Neural cell (in vitro differentiated cells): ENCODE measurements around the gene PLSCR4. TPM values are rescaled to one million over a fixed set of nuclear protein-coding genes. Genes with fewer than 3 reads are reported as not detected.

ENCODE experiments used
- H2AFZ ChIP-seq: fragments of 200-600, 300-800 bp; sonication (generic), shearing (Covaris generic); 2 replicates; pipeline ENCODE4 v1.6.0; 2014; ENCODE audit warnings: low read depth, mild to moderate bottlenecking, antibody characterized with exemption, low read length, moderate library complexity
- H3F3A ChIP-seq: fragments of 200-600 bp; shearing (Covaris generic); 2 replicates; pipeline ENCODE4 v1.6.1; 2016; ENCODE audit warnings: mild to moderate bottlenecking, moderate library complexity, mixed read lengths, antibody characterized with exemption, low read length; ENCODE audit not compliant: insufficient read depth, poor library complexity, severe bottlenecking
- H3K27ac ChIP-seq: fragments of 200-600, 300-800 bp; sonication (generic), shearing (Covaris generic); 2 replicates; pipeline ENCODE4 v1.5.1; 2014; ENCODE audit warnings: mild to moderate bottlenecking, low read length, moderate library complexity
- H3K27me3 ChIP-seq: fragments of 300-800, 200-600 bp; sonication (generic), shearing (Covaris generic); 2 replicates; pipeline ENCODE4 v1.6.0; 2014; ENCODE audit warnings: mild to moderate bottlenecking, low read depth, low read length, moderate library complexity; ENCODE audit not compliant: insufficient read depth
- H3K36me3 ChIP-seq: fragments of 300-800, 200-600 bp; sonication (generic), shearing (Covaris generic); 2 replicates; pipeline ENCODE4 v1.5.1; 2014; ENCODE audit warnings: mild to moderate bottlenecking, antibody characterized with exemption, low read length, moderate library complexity; ENCODE audit not compliant: insufficient read depth
- H3K4me2 ChIP-seq: fragments of 300-800, 200-600 bp; sonication (generic), shearing (Covaris generic); 2 replicates; pipeline ENCODE4 v1.6.0; 2014; ENCODE audit warnings: mild to moderate bottlenecking, low read length
- H3K4me3 ChIP-seq: fragments of 300-800, 200-600 bp; sonication (generic), shearing (Covaris generic); 2 replicates; pipeline ENCODE4 v1.5.1; 2014; ENCODE audit warnings: mild to moderate bottlenecking, low read length, moderate library complexity
- H3K79me2 ChIP-seq: fragments of 200-600 bp; shearing (Covaris generic); replicated peaks from 2 replicates; pipeline ENCODE4 v1.6.0; 2014; ENCODE audit warnings: mild to moderate bottlenecking, low read length, moderate library complexity; ENCODE audit not compliant: insufficient read depth
- H3K9ac ChIP-seq: fragments of 300-800, 200-600 bp; sonication (generic), shearing (Covaris generic); 2 replicates; pipeline ENCODE4 v1.6.1; 2016; ENCODE audit warnings: mild to moderate bottlenecking, low read length, mixed read lengths
- H3K9me2 ChIP-seq: fragments of 200-600 bp; shearing (Covaris generic); 2 replicates; pipeline ENCODE4 v1.6.1; 2016; ENCODE audit warnings: mild to moderate bottlenecking, low read length, mixed read lengths; ENCODE audit not compliant: insufficient read depth
- H3K9me3 ChIP-seq: fragments of 200-600, 300-800 bp; sonication (generic), shearing (Covaris generic); 2 replicates; pipeline ENCODE4 v1.6.1; 2016; ENCODE audit warnings: mild to moderate bottlenecking, mixed run types, low read length, moderate library complexity, mixed read lengths
- H4K20me1 ChIP-seq: fragments of 200-600 bp; shearing (Covaris generic); 2 replicates; pipeline ENCODE4 v1.6.1; 2016; ENCODE audit warnings: mild to moderate bottlenecking, mixed run types; ENCODE audit not compliant: insufficient read depth
- CTCF ChIP-seq: fragments of 450-650 bp; IDR thresholded peaks from 2 replicates; pipeline ENCODE4 v1.5.1; 2014; ENCODE audit warnings: antibody characterized with exemption, mild to moderate bottlenecking, moderate library complexity; ENCODE audit not compliant: poor library complexity, severe bottlenecking
- EP300 ChIP-seq: fragments of 450-650 bp; conservative IDR thresholded peaks from 2 replicates; pipeline ENCODE4 v1.6.1; 2014; ENCODE audit warnings: antibody characterized with exemption, mild to moderate bottlenecking, moderate library complexity; ENCODE audit not compliant: poor library complexity, severe bottlenecking
- EZH2 ChIP-seq: fragments of 200-600, 300-800 bp; shearing (Covaris generic), sonication (generic); IDR thresholded peaks from 2 replicates; pipeline ENCODE4 v1.6.1; 2014; ENCODE audit warnings: antibody characterized with exemption, low read length, borderline replicate concordance, mild to moderate bottlenecking; ENCODE audit not compliant: insufficient read depth, poor library complexity, severe bottlenecking
- MXI1 ChIP-seq: fragments of 450-650 bp; conservative IDR thresholded peaks from 2 replicates; pipeline ENCODE4 v1.6.1; 2014; ENCODE audit warnings: antibody characterized with exemption, mild to moderate bottlenecking; ENCODE audit not compliant: poor library complexity, severe bottlenecking
- POLR2AphosphoS5 ChIP-seq: IDR thresholded peaks from 2 replicates; pipeline ENCODE4 v1.6.1; 2012
- RAD21 ChIP-seq: fragments of 450-650 bp; conservative IDR thresholded peaks from 2 replicates; pipeline ENCODE4 v1.6.1; 2014; ENCODE audit warnings: antibody characterized with exemption, mild to moderate bottlenecking, moderate library complexity
- REST ChIP-seq: IDR thresholded peaks from 2 replicates; pipeline ENCODE4 v1.6.1; 2012; ENCODE audit warnings: borderline replicate concordance
- SMC3 ChIP-seq: fragments of 450-650 bp; conservative IDR thresholded peaks from 2 replicates; pipeline ENCODE4 v1.6.1; 2014; ENCODE audit warnings: antibody characterized with exemption, mild to moderate bottlenecking, moderate library complexity; ENCODE audit not compliant: poor library complexity
- TAF1 ChIP-seq: IDR thresholded peaks from 2 replicates; pipeline ENCODE4 v1.6.1; 2012; ENCODE audit warnings: low read depth
- polyA plus RNA-seq: library from polyadenylated mRNA; depleted of rRNA; stranded (reverse); fragments of >200 nt; gene quantifications from 2 replicates; pipeline ENCODE4 v1.2.3, GENCODE V29; 2014

The PLSCR4 gene
- polyA plus RNA-seq, 1 donor from 2014 or later: not detected

DNA sequence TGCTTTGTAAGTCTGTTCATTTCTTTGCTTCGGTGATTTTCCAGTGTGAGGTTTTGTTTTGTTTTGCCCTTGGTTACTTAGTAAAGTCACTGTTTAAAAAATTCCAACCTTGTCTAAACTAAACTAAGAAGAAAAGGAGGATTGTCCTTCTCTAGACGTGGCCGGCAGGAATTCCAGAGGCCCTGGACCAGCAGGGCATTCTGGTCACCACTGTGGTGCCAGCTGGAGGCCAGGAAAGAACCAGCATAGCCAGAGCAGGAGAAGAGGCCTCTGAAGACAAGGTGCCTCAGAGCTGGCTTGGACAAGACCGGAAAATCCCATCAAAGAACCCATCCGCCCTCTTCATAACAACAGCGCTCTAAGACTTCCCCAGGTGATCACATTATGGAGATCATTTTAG lies 98.1 kb downstream of the PLSCR4 start:
- H3K9me2 ChIP-seq: no peaks in the 10 kb centered on the region
- H3K4me3 ChIP-seq: no peak overlapping the region
- no peak for TF ChIP-seq RAD21
- TF ChIP-seq CTCF: no peak
- no peak for TF ChIP-seq EZH2
- TF ChIP-seq POLR2AphosphoS5: no peak
- no peak for TF ChIP-seq TAF1
- no peak for TF ChIP-seq MXI1
- TF ChIP-seq EP300: no peak
- TF ChIP-seq REST: no peak
- TF ChIP-seq SMC3: no peak
- no peaks in the 10 kb centered on the region for H3F3A ChIP-seq
- no peaks in the 10 kb centered on the region for H3K27me3 ChIP-seq
- no peak overlapping the region for H2AFZ ChIP-seq
- no peak overlapping the region for H3K4me2 ChIP-seq
- no peak overlapping the region for H3K9ac ChIP-seq
- H3K36me3 ChIP-seq: no peaks in the 10 kb centered on the region
- H3K27ac ChIP-seq: no peak overlapping the region
- no peaks in the 10 kb centered on the region for H4K20me1 ChIP-seq
- no peaks in the 10 kb centered on the region for H3K9me3 ChIP-seq
- no peaks in the 10 kb centered on the region for H3K79me2 ChIP-seq

DNA sequence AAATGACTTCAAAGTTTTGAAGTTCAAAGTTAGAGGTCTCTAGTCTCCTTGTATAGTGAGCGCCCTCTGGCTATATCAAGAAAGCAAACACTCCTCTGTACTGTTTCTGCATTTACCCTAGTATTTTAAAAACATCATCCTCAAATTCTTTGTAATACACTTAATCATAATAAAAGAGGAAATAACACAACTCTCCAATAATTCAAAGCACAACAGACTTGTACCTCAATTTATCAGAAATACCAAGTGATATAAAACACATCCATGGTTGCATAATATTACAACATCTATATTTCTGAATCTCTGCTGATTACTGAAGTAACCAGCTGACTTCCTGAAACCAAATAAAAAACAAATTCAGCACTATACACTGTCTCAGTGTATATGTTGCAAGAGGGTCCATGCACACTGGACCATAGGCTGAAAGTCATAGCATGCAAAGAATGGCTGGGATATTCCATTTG lies 102.4 kb downstream of the PLSCR4 start:
- no peaks in the 10 kb centered on the region for H3K9me3 ChIP-seq
- H3K79me2 ChIP-seq: no peaks in the 10 kb centered on the region
- no peak overlapping the region for H3K27ac ChIP-seq
- no peaks in the 10 kb centered on the region for H3K36me3 ChIP-seq
- H3F3A ChIP-seq: no peaks in the 10 kb centered on the region
- no peak overlapping the region for H2AFZ ChIP-seq
- H3K4me2 ChIP-seq: no peak overlapping the region
- TF ChIP-seq CTCF: peak; percentile 18
- no peak for TF ChIP-seq REST
- no peak for TF ChIP-seq RAD21
- no peak for TF ChIP-seq POLR2AphosphoS5
- no peak for TF ChIP-seq MXI1
- no peaks in the 10 kb centered on the region for H3K9me2 ChIP-seq
- no peaks in the 10 kb centered on the region for H3K27me3 ChIP-seq
- no peak overlapping the region for H3K4me3 ChIP-seq
- H3K9ac ChIP-seq: no peak overlapping the region
- H4K20me1 ChIP-seq: no peaks in the 10 kb centered on the region
